Hair follicle dermal papilla cell (primary cell): ENCODE results near the gene ZNF311. TPM values are rescaled to one million over a fixed set of nuclear protein-coding genes. Genes with fewer than 3 reads are reported as not detected.

Experiments used
- small RNA-seq: library from RNA; depleted of rRNA; stranded (forward); fragments of <200 nt; gene quantifications from one replicate; pipeline ENCODE3, GENCODE V24; 2012
- total RNA-seq: library from RNA; depleted of rRNA; stranded (reverse); fragments of >200 nt; gene quantifications from 2 replicates; pipeline ENCODE4 v1.2.3, GENCODE V29; 2012

The ZNF311 gene
- 1.2 and 1.6 TPM in 2 replicates for total RNA-seq

GRCh38 chr6:29005183-29005885, at the start of gene ZNF311:
ZNF311 (minus strand) TSS chr6:29005315; CDS start chr6:29003954, 1,361 bp downstream.

GRCh38 chr6:29045075-29045474, 40.0 kb upstream of the ZNF311 start, which contains the start of gene OR2W1:
OR2W1 (minus strand) TSS chr6:29045175; CDS start chr6:29045175, 0 bp downstream.

Small RNA genes lying within 50 kb of the gene (small RNA-seq; reads per million reads assigned to genes)
- not detected for gene RN7SL471P

Other genes with a start within 250 kb of the ZNF311 start
- gene TRIM27, start 81.3 kb downstream of the ZNF311 start, total RNA-seq, result 56.5 and 65.7 TPM in 2 replicates
- gene OR2W1, start 39.9 kb upstream of the ZNF311 start, total RNA-seq, result not detected in 2 replicates
- not detected in 2 replicates for gene OR2B3, start 82.0 kb upstream of the ZNF311 start, total RNA-seq
- gene OR2J1, start 94.2 kb upstream of the ZNF311 start, total RNA-seq, result not detected in 2 replicates
- not detected in 2 replicates for gene OR2J3, start 102.7 kb upstream of the ZNF311 start, total RNA-seq
- not detected in 2 replicates for gene OR2J2, start 165.6 kb upstream of the ZNF311 start, total RNA-seq